Panc1 (cell line): ENCODE measurements around the gene UAP1L1. TPM values are rescaled to one million over a fixed set of nuclear protein-coding genes. Genes with fewer than 3 reads are reported as not detected.

Source experiments
- ATAC-seq: fragments of 200-7000 bp; cut with Tn5 transposase; 2 replicates; pipeline ENCODE4 v1.9.1; 2020; ENCODE audit warnings: mild to moderate bottlenecking, moderate library complexity
- BruUV-seq: library from RNA; stranded (reverse); fragments of 400-500 nt; replicated peaks from 2 replicates; lab custom pipeline; 2021; lab: Mats Ljungman, UMichigan
- CTCF ChIA-PET: fragments of 300-600 bp; sonication (Branson Sonifier 250); formaldehyde crosslinking; loops from one replicate; lab custom pipeline; 2022; ENCODE audit warnings: antibody characterized with exemption; lab: Charles Lee
- POLR2A ChIA-PET: fragments of 300-600 bp; sonication (Branson Sonifier 250); formaldehyde crosslinking; loops from one replicate; lab custom pipeline; 2022; ENCODE audit warnings: antibody characterized with exemption; lab: Charles Lee
- DNase-seq: peaks from one replicate; pipeline ENCODE4 v3.0.0-alpha.2; 2010; ENCODE audit warnings: low read depth, low spot score
- H3K27ac ChIP-seq: 2 replicates; pipeline ENCODE4 v1.5.1; 2011; ENCODE audit warnings: mild to moderate bottlenecking, low read length, inconsistent platforms
- H3K27me3 ChIP-seq: fragments of 200-500 bp; sonication (Bioruptor generic); 2 replicates; pipeline ENCODE4 v1.6.0; 2014; ENCODE audit warnings: low read length, inconsistent platforms; ENCODE audit not compliant: control insufficient read depth, insufficient read depth
- H3K36me3 ChIP-seq: fragments of 200-500 bp; sonication (Bioruptor generic); 2 replicates; pipeline ENCODE4 v1.5.1; 2014; ENCODE audit warnings: inconsistent platforms, mild to moderate bottlenecking, low read length, moderate library complexity; ENCODE audit not compliant: control insufficient read depth, insufficient read depth
- H3K4me1 ChIP-seq: 2 replicates; pipeline ENCODE4 v1.5.1; 2011; ENCODE audit warnings: inconsistent platforms, mild to moderate bottlenecking, low read length, moderate library complexity; ENCODE audit not compliant: control insufficient read depth, insufficient read depth
- H3K4me3 ChIP-seq, 2 experiments: 2 replicates each; pipeline ENCODE4 v1.5.1; 2011 to 2012; ENCODE audit warnings: low read depth in 2 of 2, low read length in 2 of 2, mild to moderate bottlenecking in 2 of 2, inconsistent platforms in 1 of 2, moderate library complexity in 1 of 2
- H3K9me3 ChIP-seq: fragments of 200-500 bp; sonication (Bioruptor generic); 2 replicates; pipeline ENCODE4 v1.5.1; 2014; ENCODE audit warnings: low read depth, mild to moderate bottlenecking, inconsistent platforms, low read length, moderate library complexity; ENCODE audit not compliant: control insufficient read depth, insufficient read depth
- CTCF ChIP-seq: fragments of 450-650 bp; IDR thresholded peaks from 2 replicates; pipeline ENCODE4 v1.5.1; 2017; ENCODE audit warnings: mild to moderate bottlenecking
- POLR2AphosphoS5 ChIP-seq: IDR thresholded peaks from 2 replicates; pipeline ENCODE4 v1.6.1; 2012; ENCODE audit warnings: mild to moderate bottlenecking, low read depth, low read length, moderate library complexity
- REST ChIP-seq, 2 experiments: IDR thresholded peaks; 2 replicates each; pipeline ENCODE4 v1.6.1; 2011 to 2012; ENCODE audit warnings: low read depth in 2 of 2, control low read depth in 1 of 2, low read length in 1 of 2, mild to moderate bottlenecking in 1 of 2, moderate library complexity in 1 of 2; ENCODE audit not compliant: insufficient read depth in 1 of 2
- SIN3A ChIP-seq: IDR thresholded peaks from 2 replicates; pipeline ENCODE4 v1.6.1; 2012; ENCODE audit warnings: low read depth, mild to moderate bottlenecking, low read length, moderate library complexity, borderline replicate concordance; ENCODE audit not compliant: insufficient read depth
- TCF7L2 ChIP-seq: IDR thresholded peaks from 2 replicates; pipeline ENCODE4 v1.6.1; 2011; ENCODE audit warnings: mild to moderate bottlenecking, low read depth, low read length, inconsistent platforms
- in situ Hi-C: cut with HindIII; loops from 2 replicates; pipeline ENCODE4 v1.10.0; 2016; ENCODE audit warnings: low sequenced_read_pairs, low pct_unique_long_range_greater_than_20kb
- intact Hi-C: fragments of 100-400 bp; cut with micrococcal nuclease; formaldehyde crosslinking; loops from one replicate; pipeline ENCODE4 v1.10.0; 2022; ENCODE audit not compliant: unreplicated experiment
- total RNA-seq: library from RNA; stranded (reverse); gene quantifications from one replicate; pipeline ENCODE4 v1.2.1, GENCODE V29; 2021; ENCODE audit not compliant: unreplicated experiment

Gene UAP1L1
- total RNA-seq, 1 experiment from 2014 or later = 23.1 TPM

GRCh38 chr9:137070201-137070905 lies 7.0 kb upstream of the UAP1L1 start, which contains the start of gene SAPCD2:
Gene SAPCD2 (minus strand): TSS chr9:137070557. CDS start chr9:137070460, 97 bp downstream.
- CTCF ChIA-PET = interaction anchor here (0.6 to 1.0 kb wide), 2 partner anchors 13 to 194 kb away, joined by 3 to 4 read pairs; no protein-coding TSS in a partner anchor
- peak within 1 kb of the TSS; percentile 66 for H3K27ac ChIP-seq
- BruUV-seq = no TSS peak
- no peaks in the 10 kb centered on the region for H3K9me3 ChIP-seq
- in situ Hi-C loops (no loop called here), intact Hi-C loops (no loop called here)
- peaks cover 2% of the 10 kb centered on the region; the same call in 1 of the 2 replicates for H3K4me1 ChIP-seq
- no peak for DNase-seq
- peak; percentile 89 for ATAC-seq
- TF ChIP-seq TCF7L2 = no peak
- TF ChIP-seq REST (IDR thresholded peaks at IDR 0.05; ENCODE audit: insufficient read depth in 1 of 2, low read depth in 2 of 2, low read length in 1 of 2) = no peak
- no peak for TF ChIP-seq POLR2AphosphoS5
- no peak for TF ChIP-seq CTCF
- no peak for TF ChIP-seq SIN3A
- POLR2A ChIA-PET = interaction anchor here (0.6 kb wide), 1 partner anchor 369 kb away, joined by 8 read pairs; no protein-coding TSS in a partner anchor
- H3K27me3 ChIP-seq = no peaks in the 10 kb centered on the region
- peak within 1 kb of the TSS; percentile 53 for H3K4me3 ChIP-seq
- no peaks in the 10 kb centered on the region; the same call in 1 of the 2 replicates for H3K36me3 ChIP-seq

- CTCF ChIA-PET = interaction anchor here (0.6 to 1.0 kb wide), 2 partner anchors 12 to 195 kb away, joined by 3 to 4 read pairs; no protein-coding TSS in a partner anchor
- ATAC-seq (peak; percentile 42), DNase-seq (no peak)
- Histone ChIP-seq H3K4me1 (peaks cover 2% of the 10 kb centered on the region; the same call in 1 of the 2 replicates), H3K27me3 (no peaks in the 10 kb centered on the region), H3K36me3 (no peaks in the 10 kb centered on the region; the same call in 1 of the 2 replicates), H3K4me3 (peak overlapping the region; percentile 53), H3K9me3 (no peaks in the 10 kb centered on the region), H3K27ac (peak overlapping the region; percentile 66)
- in situ Hi-C loops = no loop called here
- intact Hi-C loops = no loop called here
- TF ChIP-seq POLR2AphosphoS5 (no peak), SIN3A (no peak), CTCF (no peak), TCF7L2 (no peak), REST (IDR thresholded peaks at IDR 0.05; ENCODE audit: insufficient read depth in 1 of 2, low read depth in 2 of 2, low read length in 1 of 2) (no peak)
- no TSS peak for BruUV-seq
- POLR2A ChIA-PET = interaction anchor here (0.6 kb wide), 1 partner anchor 369 kb away, joined by 8 read pairs; no protein-coding TSS in a partner anchor
Observed at GRCh38 chr9:137070906-137071275, 6.4 kb upstream of the UAP1L1 start.
